GM13976 (cell line): ENCODE data around the gene NXN.

Experiments used
- DNase-seq: peaks from one replicate; pipeline ENCODE4 v3.0.0; 2012; ENCODE audit warnings: low spot score
- in situ Hi-C: fragments of 300-500 bp; cut with MboI; formaldehyde crosslinking; loops from one replicate; pipeline ENCODE4 v1.12.0; 2022; ENCODE audit warnings: low sequenced_read_pairs, mixed read lengths, inconsistent platforms; ENCODE audit not compliant: unreplicated experiment
- TF ChIP-seq, protein P1 (sequence below): IDR thresholded peaks from 2 replicates; pipeline ENCODE4 v1.5.1; 2012; ENCODE audit warnings: borderline replicate concordance, mild to moderate bottlenecking; ENCODE audit not compliant: insufficient read depth; ENCODE audit errors: extremely low read depth, missing control alignments, control extremely low read depth

The NXN gene

DNA sequence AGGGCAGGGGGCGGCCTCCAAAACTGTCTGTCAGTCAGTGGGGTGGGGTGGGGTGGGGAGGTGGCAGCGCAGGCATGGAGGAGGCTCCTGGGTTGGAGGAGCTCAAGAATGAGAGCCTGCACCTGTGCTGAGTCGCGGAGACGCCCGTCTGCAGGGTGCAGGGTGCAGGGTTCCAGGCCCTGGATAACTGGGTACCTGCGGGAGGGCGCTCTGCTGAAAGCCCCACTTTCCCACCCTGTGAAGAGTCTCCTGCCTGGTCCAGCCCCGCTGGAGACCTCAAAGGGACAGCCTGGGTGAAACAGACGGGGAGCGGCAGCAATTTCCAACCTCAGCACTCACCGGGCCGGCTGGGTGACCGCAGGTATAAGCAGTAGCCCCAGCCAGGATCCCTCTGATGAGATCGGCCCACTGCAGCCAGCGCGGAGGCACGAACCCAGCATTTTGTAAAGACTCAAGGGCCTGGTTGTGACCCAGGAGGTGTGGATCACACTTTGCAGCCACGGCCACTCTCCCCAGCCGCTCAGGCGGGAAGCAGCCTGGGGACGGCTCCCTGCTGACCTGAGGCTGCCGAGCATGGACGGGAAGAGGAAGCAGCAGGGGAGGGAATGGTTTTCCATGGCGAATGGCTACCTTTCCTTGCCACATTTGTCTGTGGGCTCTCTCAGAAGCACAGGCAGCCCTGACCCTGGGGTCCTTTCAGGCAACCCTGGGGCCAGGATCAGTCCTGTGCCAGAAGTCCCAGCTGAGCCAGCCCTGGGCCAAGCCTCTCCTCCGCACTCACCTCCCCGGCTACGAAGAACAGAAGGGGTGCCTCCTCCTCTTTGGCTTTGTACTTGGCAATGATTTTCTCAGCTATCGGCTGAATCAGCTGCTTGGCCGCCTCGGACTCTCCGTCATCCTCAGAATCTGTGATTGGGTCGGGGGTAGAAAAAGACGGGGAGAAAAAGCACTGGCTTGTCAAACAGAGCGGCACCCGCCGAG is 176.4 kb downstream of the NXN start:
- in situ Hi-C loops, result no loop called here
- DNase-seq, result no peak
- TF ChIP-seq, protein P1, sequence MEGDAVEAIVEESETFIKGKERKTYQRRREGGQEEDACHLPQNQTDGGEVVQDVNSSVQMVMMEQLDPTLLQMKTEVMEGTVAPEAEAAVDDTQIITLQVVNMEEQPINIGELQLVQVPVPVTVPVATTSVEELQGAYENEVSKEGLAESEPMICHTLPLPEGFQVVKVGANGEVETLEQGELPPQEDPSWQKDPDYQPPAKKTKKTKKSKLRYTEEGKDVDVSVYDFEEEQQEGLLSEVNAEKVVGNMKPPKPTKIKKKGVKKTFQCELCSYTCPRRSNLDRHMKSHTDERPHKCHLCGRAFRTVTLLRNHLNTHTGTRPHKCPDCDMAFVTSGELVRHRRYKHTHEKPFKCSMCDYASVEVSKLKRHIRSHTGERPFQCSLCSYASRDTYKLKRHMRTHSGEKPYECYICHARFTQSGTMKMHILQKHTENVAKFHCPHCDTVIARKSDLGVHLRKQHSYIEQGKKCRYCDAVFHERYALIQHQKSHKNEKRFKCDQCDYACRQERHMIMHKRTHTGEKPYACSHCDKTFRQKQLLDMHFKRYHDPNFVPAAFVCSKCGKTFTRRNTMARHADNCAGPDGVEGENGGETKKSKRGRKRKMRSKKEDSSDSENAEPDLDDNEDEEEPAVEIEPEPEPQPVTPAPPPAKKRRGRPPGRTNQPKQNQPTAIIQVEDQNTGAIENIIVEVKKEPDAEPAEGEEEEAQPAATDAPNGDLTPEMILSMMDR, result no peak

DNA sequence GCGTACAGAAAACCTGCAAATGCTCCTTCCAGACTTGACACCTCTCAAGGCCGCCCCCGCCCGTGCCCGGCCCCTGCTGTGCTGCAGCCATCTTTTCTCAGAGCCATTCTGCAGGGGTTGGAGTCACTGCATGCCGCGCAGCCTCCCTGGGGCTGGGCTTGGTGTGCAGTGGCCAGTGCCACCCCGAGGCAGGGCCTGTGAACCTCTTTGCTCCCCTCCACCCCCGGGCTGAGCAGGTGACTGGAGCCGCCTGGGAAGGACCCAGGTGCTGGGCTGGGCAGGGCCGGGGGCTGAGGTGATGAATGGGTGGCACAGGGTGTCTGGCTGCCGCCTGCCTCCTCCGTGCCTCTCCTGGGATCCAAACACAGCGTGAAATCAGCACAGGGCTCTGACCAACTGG is 177.1 kb downstream of the NXN start:
- in situ Hi-C loops, result no loop called here
- no peak for DNase-seq
- TF ChIP-seq, protein P1, result no peak

DNA sequence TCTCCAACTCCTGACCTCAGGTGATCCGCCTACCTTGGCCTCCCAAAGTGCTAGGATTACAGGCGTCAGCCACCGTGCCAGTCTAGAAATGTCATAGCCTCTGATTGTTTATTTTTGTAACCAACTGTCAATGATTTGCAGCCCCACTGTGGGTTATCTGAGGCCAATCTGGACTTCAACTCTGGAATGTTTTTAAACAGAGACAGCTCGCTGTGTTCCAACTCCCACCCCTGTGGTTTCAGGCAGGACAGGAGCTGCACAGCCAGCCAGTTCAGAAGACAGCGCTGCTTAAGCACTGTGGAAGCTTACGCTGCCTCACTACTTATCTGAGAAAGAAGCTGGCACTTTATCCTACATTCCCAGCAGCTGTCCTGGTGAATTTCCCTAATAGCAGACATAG is 177.9 kb downstream of the NXN start:
- in situ Hi-C loops, result no loop called here
- DNase-seq, result no peak
- TF ChIP-seq, protein P1, result no peak

DNA sequence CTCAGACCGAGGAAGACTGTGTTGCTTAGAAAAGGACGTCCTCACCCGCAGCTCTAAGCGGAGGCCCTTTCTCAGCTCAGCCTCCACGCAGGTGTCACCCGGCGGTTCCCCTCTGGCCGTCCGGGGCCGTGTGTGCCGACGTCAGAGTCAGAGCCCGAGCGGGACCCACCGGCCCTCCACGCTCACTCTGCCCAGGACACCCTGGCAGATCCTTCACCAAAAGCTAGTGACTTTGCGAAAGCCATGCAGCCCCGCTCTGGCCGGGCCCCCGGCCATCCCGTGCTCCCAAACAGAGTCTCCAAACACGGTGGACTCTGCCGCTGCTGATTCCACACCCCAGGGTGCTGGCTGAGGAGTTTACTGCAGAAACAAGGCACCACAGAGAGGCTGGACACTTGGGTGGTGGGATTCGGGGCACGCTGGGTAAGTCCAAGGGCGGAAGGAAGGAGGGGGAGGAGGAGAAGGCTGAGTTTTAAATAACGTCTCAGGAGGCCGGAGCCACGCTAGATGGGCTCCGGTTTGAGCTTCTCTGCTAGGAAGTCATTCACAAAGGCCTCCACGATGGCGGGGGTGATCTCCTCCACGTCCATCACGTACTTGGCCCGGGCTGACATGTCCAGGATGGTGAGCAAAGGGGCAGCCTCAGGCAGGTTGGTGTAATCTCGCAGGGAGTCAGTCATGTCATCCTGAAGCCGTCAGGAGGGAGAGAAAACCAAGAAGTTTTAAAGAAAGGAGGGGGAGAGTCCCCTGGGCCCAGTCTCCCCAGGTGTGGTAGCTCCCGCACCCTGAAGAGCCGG is 178.9 kb downstream of the NXN start:
- DNase-seq, result no peak
- in situ Hi-C loops, result no loop called here
- TF ChIP-seq, protein P1, result no peak

DNA sequence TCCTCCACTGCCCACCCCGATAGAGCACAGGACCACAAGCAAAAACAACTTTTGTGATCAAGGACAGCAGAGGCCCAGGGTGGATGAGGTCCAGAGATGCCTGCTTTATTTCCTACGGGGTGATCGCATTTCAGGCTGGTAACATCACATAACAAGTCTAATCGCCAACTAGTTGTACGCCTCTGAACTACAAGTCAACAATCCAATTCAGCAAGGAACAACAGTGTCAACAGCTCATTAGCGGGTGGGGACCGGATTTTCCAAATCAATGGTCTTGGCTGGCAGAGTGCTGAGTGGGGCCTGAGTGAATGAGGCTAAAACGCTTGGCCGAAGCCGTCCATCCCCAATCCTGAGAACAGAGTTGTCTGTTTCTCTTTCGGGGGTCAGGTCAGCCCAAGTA is 180.3 kb downstream of the NXN start:
- TF ChIP-seq, protein P1, result no peak
- DNase-seq, result no peak
- in situ Hi-C loops, result loop anchor here (10.0 kb wide), 1 partner anchor 186 kb away; no protein-coding TSS in a partner anchor

DNA sequence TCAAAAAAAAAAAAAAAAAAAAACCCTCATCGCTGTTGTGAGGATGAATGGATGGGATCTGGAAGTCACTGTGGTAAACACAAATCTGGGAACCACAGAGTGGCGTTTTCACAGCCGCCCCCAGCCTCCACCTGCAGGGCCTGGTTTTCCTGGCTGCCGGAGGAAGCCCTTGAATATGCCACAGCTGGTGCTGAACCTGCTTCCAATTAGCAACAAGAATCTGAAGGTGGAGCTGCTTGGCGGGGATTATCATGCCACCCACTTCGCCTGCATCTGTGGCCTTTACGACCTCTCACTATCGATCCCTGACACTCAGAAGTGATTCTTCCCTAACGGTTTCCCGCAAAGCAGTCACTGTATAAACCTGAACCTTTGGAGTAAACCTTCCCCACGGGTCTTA is 181.3 kb downstream of the NXN start:
- DNase-seq, result no peak
- in situ Hi-C loops, result loop anchor here (10.0 kb wide), 1 partner anchor 187 kb away; no protein-coding TSS in a partner anchor
- TF ChIP-seq, protein P1, result no peak
